T-helper 2 cell treated with Interferon-gamma antibody and Interleukin-4, amounts not matched to agents 100 ng/mL and 5 ng/mL, for 36 hours (primary cell): ENCODE data around the gene LDLRAD4. TPM values are rescaled to one million over a fixed set of nuclear protein-coding genes. Genes with fewer than 3 reads are reported as not detected.

ENCODE experiments used
- intact Hi-C: fragments of 100-400 bp; cut with micrococcal nuclease; formaldehyde crosslinking; loops from one replicate; pipeline ENCODE4 v1.15.1; 2023
- total RNA-seq: library from RNA; stranded (reverse); gene quantifications from 2 replicates; pipeline ENCODE4 v1.2.3, GENCODE V29; 2022

LDLRAD4 gene
- total RNA-seq, 1 donor from 2014 or later, result 28.5 TPM

GRCh38 chr18:13201292-13201691 is 17.3 kb upstream of the LDLRAD4 start:
- intact Hi-C loops, result no loop called here

GRCh38 chr18:13202571-13202970 is 16.0 kb upstream of the LDLRAD4 start:
- intact Hi-C loops, result no loop called here

- intact Hi-C loops, result no loop called here
These were observed 12.3 kb upstream of the LDLRAD4 start for GRCh38 chr18:13206301-13206700.

- intact Hi-C loops, result no loop called here
These were observed 11.3 kb upstream of the LDLRAD4 start for GRCh38 chr18:13207294-13207693.

GRCh38 chr18:13211534-13211933 is 7.0 kb upstream of the LDLRAD4 start:
- intact Hi-C loops, result loop anchor here (10.0 kb wide), 1 partner anchor 403 kb away; no protein-coding TSS in a partner anchor

GRCh38 chr18:13213036-13213795 is 5.3 kb upstream of the LDLRAD4 start:
- intact Hi-C loops, result loop anchor here (10.0 kb wide), 1 partner anchor 402 kb away; no protein-coding TSS in a partner anchor

GRCh38 chr18:13214609-13215008 is 4.0 kb upstream of the LDLRAD4 start:
- intact Hi-C loops, result loop anchor here (5.0 to 10.0 kb wide), 3 partner anchors 248 to 400 kb away; no protein-coding TSS in a partner anchor

GRCh38 chr18:13216092-13216582 is 2.4 kb upstream of the LDLRAD4 start:
- intact Hi-C loops, result loop anchor here (1.0 to 10.0 kb wide), 11 partner anchors 51 to 585 kb away; partner anchors contain the start of genes FAM210A and RNMT

GRCh38 chr18:13216711-13217465 is 1.7 kb upstream of the LDLRAD4 start:
- intact Hi-C loops, result loop anchor here (1.0 to 10.0 kb wide), 11 partner anchors 50 to 584 kb away; partner anchors contain the start of genes FAM210A and RNMT

- intact Hi-C loops, result loop anchor here (2.0 to 10.0 kb wide), 9 partner anchors 49 to 509 kb away; partner anchors contain the start of genes FAM210A and RNMT
These were observed 1.0 kb upstream of the LDLRAD4 start for GRCh38 chr18:13217466-13217961.

GRCh38 chr18:13217971-13218367 is 591 bp upstream of the LDLRAD4 start:
- intact Hi-C loops, result loop anchor here (2.0 to 10.0 kb wide), 9 partner anchors 49 to 509 kb away; partner anchors contain the start of genes FAM210A and RNMT

- intact Hi-C loops, result loop anchor here (5.0 to 10.0 kb wide), 3 partner anchors 243 to 396 kb away; no protein-coding TSS in a partner anchor
These were observed 437 bp downstream of the LDLRAD4 start for GRCh38 chr18:13218997-13219396.

- intact Hi-C loops, result loop anchor here (5.0 to 10.0 kb wide), 3 partner anchors 243 to 395 kb away; no protein-coding TSS in a partner anchor
These were observed 1.1 kb downstream of the LDLRAD4 start for GRCh38 chr18:13219593-13220159.

- intact Hi-C loops, result no loop called here
These were observed 1.9 kb downstream of the LDLRAD4 start for GRCh38 chr18:13220361-13220991.

GRCh38 chr18:13221869-13222855 is 3.6 kb downstream of the LDLRAD4 start:
- intact Hi-C loops, result no loop called here

- intact Hi-C loops, result no loop called here
These were observed 4.3 kb downstream of the LDLRAD4 start for GRCh38 chr18:13222856-13223281.

GRCh38 chr18:13223311-13224143 is 5.0 kb downstream of the LDLRAD4 start:
- intact Hi-C loops, result no loop called here

GRCh38 chr18:13225261-13225660 is 6.7 kb downstream of the LDLRAD4 start:
- intact Hi-C loops, result no loop called here
